Fibroblast of lung (primary cell): Measurements from ENCODE around the gene PFN1. TPM values are rescaled to one million over a fixed set of nuclear protein-coding genes. Genes with fewer than 3 reads are reported as not detected.
A peak's percentile ranks its signal among the peaks of the same experiment; 100 is the strongest.

Experiments
- DNase-seq, 2 donors: peaks; one replicate each; pipeline versions ENCODE4 v3.0.0 to v3.0.0-alpha.2; 2010; ENCODE audit warnings: low read depth in 2 of 2
- H2AFZ ChIP-seq: 2 replicates; pipeline ENCODE4 v1.5.1; 2012; ENCODE audit warnings: low read length, control low read depth, inconsistent platforms
- H3K27ac ChIP-seq: 2 replicates; pipeline ENCODE4 v1.5.1; 2011; ENCODE audit warnings: low read length, control low read depth; ENCODE audit not compliant: insufficient read depth
- H3K27me3 ChIP-seq: 2 replicates; pipeline ENCODE4 v1.5.1; 2011; ENCODE audit warnings: mild to moderate bottlenecking, low read length; ENCODE audit not compliant: control insufficient read depth, insufficient read depth
- H3K36me3 ChIP-seq: 2 replicates; pipeline ENCODE4 v1.5.1; 2011; ENCODE audit warnings: low read length; ENCODE audit not compliant: control insufficient read depth, insufficient read depth
- H3K4me1 ChIP-seq: 2 replicates; pipeline ENCODE4 v1.5.1; 2011; ENCODE audit warnings: low read length; ENCODE audit not compliant: control insufficient read depth, insufficient read depth; ENCODE audit errors: extremely low read depth
- H3K4me2 ChIP-seq: 2 replicates; pipeline ENCODE4 v1.5.1; 2011; ENCODE audit warnings: low read length, control low read depth; ENCODE audit not compliant: insufficient read depth; ENCODE audit errors: extremely low read depth
- H3K4me3 ChIP-seq, 4 experiments: fragments of 200-600 bp in 1 of 4; sonication (generic) in 1 of 4; replicated peaks in 1 of 4; 2 replicates each; pipeline ENCODE4 v1.5.1; 2011 to 2016; ENCODE audit warnings: low read length in 4 of 4, low read depth in 3 of 4, mild to moderate bottlenecking in 3 of 4, control low read depth in 2 of 4, inconsistent platforms in 1 of 4, mixed read lengths in 1 of 4; ENCODE audit not compliant: insufficient read depth in 1 of 4; ENCODE audit errors: control extremely low read depth in 1 of 4
- H3K79me2 ChIP-seq: 2 replicates; pipeline ENCODE4 v1.5.1; 2012; ENCODE audit warnings: mild to moderate bottlenecking, low read length, inconsistent platforms; ENCODE audit not compliant: control insufficient read depth, insufficient read depth
- H3K9ac ChIP-seq: 2 replicates; pipeline ENCODE4 v1.5.1; 2011; ENCODE audit warnings: mild to moderate bottlenecking, low read length, control low read depth; ENCODE audit not compliant: insufficient read depth
- H3K9me3 ChIP-seq: 2 replicates; pipeline ENCODE4 v1.5.1; 2012; ENCODE audit warnings: low read depth, low read length; ENCODE audit not compliant: control insufficient read depth, insufficient read depth
- H4K20me1 ChIP-seq: 2 replicates; pipeline ENCODE4 v1.5.1; 2011; ENCODE audit warnings: low read length; ENCODE audit not compliant: control insufficient read depth, insufficient read depth; ENCODE audit errors: extremely low read depth
- EZH2 ChIP-seq: IDR thresholded peaks from 2 replicates; pipeline ENCODE4 v1.5.1; 2012; ENCODE audit warnings: low read length, control low read depth, mild to moderate bottlenecking; ENCODE audit errors: missing control alignments
- polyA plus RNA-seq, 2 donors: library from polyadenylated mRNA; depleted of rRNA in 1 of 2; stranded (reverse) in 1 of 2; unstranded in 1 of 2; fragments of >200 nt; gene quantifications; 2 replicates each; pipeline ENCODE4 v1.2.1, GENCODE V29; 2011 to 2012; ENCODE audit warnings: missing spikeins in 1 of 2
- total RNA-seq: library from RNA; depleted of rRNA; stranded (reverse); fragments of >200 nt; gene quantifications from 2 replicates; pipeline ENCODE4 v1.2.1, GENCODE V29; 2014
- TF ChIP-seq, protein P1 (sequence below), 2 donors: IDR thresholded peaks in 1 of 2; conservative IDR thresholded peaks in 1 of 2; 1 replicate in 1 of 2; 2 replicates in 1 of 2; pipeline ENCODE4 v1.5.1; 2011 to 2012; ENCODE audit warnings: low read length in 2 of 2, control low read depth in 1 of 2, inconsistent platforms in 1 of 2, low read depth in 1 of 2, mild to moderate bottlenecking in 1 of 2

Gene PFN1
- total and polyA plus RNA-seq, 2 donors (not counting 1 experiment from before 2014, with no cell fraction given): 422 to 870 TPM

- Histone ChIP-seq H3K9me3 (no peaks in the 10 kb centered on the region), H3K9ac (peak overlapping the region; percentile 82), H3K4me2 (peak overlapping the region; percentile 96), H3K27me3 (no peaks in the 10 kb centered on the region), H3K27ac (peak overlapping the region; percentile 87), H3K4me3 (peak overlapping the region; percentile 81 to 98 (median 85)), H3K36me3 (peaks cover 3% of the 10 kb centered on the region), H4K20me1 (no peaks in the 10 kb centered on the region), H3K79me2 (peaks cover 8% of the 10 kb centered on the region), H3K4me1 (peaks cover 7% of the 10 kb centered on the region), H2AFZ (peak overlapping the region; percentile 90)
- DNase-seq: peak in 1 of 2 donors; percentile 20
- TF ChIP-seq EZH2: no peak
- TF ChIP-seq, protein P1, sequence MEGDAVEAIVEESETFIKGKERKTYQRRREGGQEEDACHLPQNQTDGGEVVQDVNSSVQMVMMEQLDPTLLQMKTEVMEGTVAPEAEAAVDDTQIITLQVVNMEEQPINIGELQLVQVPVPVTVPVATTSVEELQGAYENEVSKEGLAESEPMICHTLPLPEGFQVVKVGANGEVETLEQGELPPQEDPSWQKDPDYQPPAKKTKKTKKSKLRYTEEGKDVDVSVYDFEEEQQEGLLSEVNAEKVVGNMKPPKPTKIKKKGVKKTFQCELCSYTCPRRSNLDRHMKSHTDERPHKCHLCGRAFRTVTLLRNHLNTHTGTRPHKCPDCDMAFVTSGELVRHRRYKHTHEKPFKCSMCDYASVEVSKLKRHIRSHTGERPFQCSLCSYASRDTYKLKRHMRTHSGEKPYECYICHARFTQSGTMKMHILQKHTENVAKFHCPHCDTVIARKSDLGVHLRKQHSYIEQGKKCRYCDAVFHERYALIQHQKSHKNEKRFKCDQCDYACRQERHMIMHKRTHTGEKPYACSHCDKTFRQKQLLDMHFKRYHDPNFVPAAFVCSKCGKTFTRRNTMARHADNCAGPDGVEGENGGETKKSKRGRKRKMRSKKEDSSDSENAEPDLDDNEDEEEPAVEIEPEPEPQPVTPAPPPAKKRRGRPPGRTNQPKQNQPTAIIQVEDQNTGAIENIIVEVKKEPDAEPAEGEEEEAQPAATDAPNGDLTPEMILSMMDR (conservative IDR thresholded peaks at IDR 0.05 in 1 of 2, IDR thresholded peaks at IDR 0.05 in 1 of 2; ENCODE audit: low read depth in 1 of 2, low read length in 2 of 2): no peak
These were observed 39.6 kb upstream of the PFN1 start for GRCh38 chr17:4987767-4988567.

- peaks cover 7% of the 10 kb centered on the region for H3K4me1 ChIP-seq
- H3K4me3 ChIP-seq: peak within 1 kb of the TSS; percentile 81 to 98 (median 85)
These were observed 38.8 kb upstream of the PFN1 start, which contains the start of gene CAMTA2 for GRCh38 chr17:4986951-4987766. Gene CAMTA2, minus strand, starts transcription at chr17:4987675. Its CDS starts 1,453 bp downstream, at chr17:4986222.

More at GRCh38 chr17:4986951-4987766, 38.8 kb upstream of the PFN1 start, which contains the start of gene CAMTA2:
- H3K9me3 ChIP-seq: no peaks in the 10 kb centered on the region
- peaks cover 3% of the 10 kb centered on the region for H3K36me3 ChIP-seq
- peak; percentile 61 to 69 for DNase-seq
- H3K27me3 ChIP-seq: no peaks in the 10 kb centered on the region
- peak within 1 kb of the TSS; percentile 87 for H3K27ac ChIP-seq
- peak within 1 kb of the TSS; percentile 96 for H3K4me2 ChIP-seq
- H2AFZ ChIP-seq: peak within 1 kb of the TSS; percentile 90
- peaks cover 8% of the 10 kb centered on the region for H3K79me2 ChIP-seq
- H4K20me1 ChIP-seq: no peaks in the 10 kb centered on the region
- peak within 1 kb of the TSS; percentile 82 for H3K9ac ChIP-seq
- TF ChIP-seq, protein P1 (conservative IDR thresholded peaks at IDR 0.05 in 1 of 2, IDR thresholded peaks at IDR 0.05 in 1 of 2; ENCODE audit: low read depth in 1 of 2, low read length in 2 of 2): peak; percentile 49 to 66
- no peak for TF ChIP-seq EZH2
